ENCODE measurements around the gene AKIRIN2. TPM values are rescaled to one million over a fixed set of nuclear protein-coding genes. Genes with fewer than 3 reads are reported as not detected.

The AKIRIN2 gene
- total and polyA plus RNA-seq, 2 donors (not counting 3 experiments of a cell fraction or from before 2014, with no cell fraction given): 19.0 to 46.4 TPM

GRCh38 chr6:87639373-87639772 lies 62.7 kb downstream of the AKIRIN2 start:
- no peak for TF ChIP-seq FOS (IDR thresholded peaks at IDR 0.05; ENCODE audit: borderline replicate concordance, insufficient read depth, low read length)
- no peak for TF ChIP-seq MYC (IDR thresholded peaks at IDR 0.05; ENCODE audit: low read depth, low read length)
- TF ChIP-seq JUN (IDR thresholded peaks at IDR 0.05; ENCODE audit: borderline replicate concordance, insufficient read depth, insufficient read length, low read depth): no peak
- no peak for TF ChIP-seq EZH2 (IDR thresholded peaks at IDR 0.05; ENCODE audit: borderline replicate concordance, low read depth, low read length, severe bottlenecking)
- intact Hi-C loops (cut with micrococcal nuclease) (no loop called here), dilution Hi-C loops (cut with MboI; ENCODE audit: extremely low pct_ligation_motif_present, low sequenced_read_pairs) (no loop called here)
- BruUV-seq (replicated peaks): no TSS peak
- Histone ChIP-seq H2AFZ (ENCODE audit: low read depth, low read length) (no peak overlapping the region), H3K9me1 (replicated peaks; ENCODE audit: control insufficient read depth, extremely low read depth, insufficient read depth, low read length) (no peaks in the 10 kb centered on the region), H3K79me2 (ENCODE audit: control insufficient read depth, insufficient read depth, low read length) (no peaks in the 10 kb centered on the region), H3K9ac (replicated peaks; ENCODE audit: extremely low read depth, insufficient read depth, low read length) (no peak overlapping the region), H3K4me3 (replicated peaks in 1 of 3; ENCODE audit: insufficient read depth in 1 of 3, low read depth in 1 of 3, low read length in 3 of 3) (no peak overlapping the region), H3K9me3 (replicated peaks; ENCODE audit: control insufficient read depth, insufficient read depth, low read length) (no peaks in the 10 kb centered on the region), H3K36me3 (ENCODE audit: control insufficient read depth in 2 of 2, extremely low read depth in 1 of 2, insufficient read depth in 2 of 2, low read length in 2 of 2) (no peaks in the 10 kb centered on the region), H3K4me1 (ENCODE audit: control insufficient read depth, extremely low read depth, insufficient read depth, low read length) (no peaks in the 10 kb centered on the region), H3K4me2 (ENCODE audit: insufficient read depth, low read length) (no peak overlapping the region), H3K27me3 (ENCODE audit: control insufficient read depth in 2 of 2, insufficient read depth in 2 of 2, low read length in 2 of 2) (no peaks in the 10 kb centered on the region), H4K20me1 (replicated peaks; ENCODE audit: control insufficient read depth, extremely low read depth, insufficient read depth, low read length) (no peaks in the 10 kb centered on the region), H3K27ac (ENCODE audit: insufficient read depth, low read depth, low read length) (no peak overlapping the region)
- DNase-seq (ENCODE audit: low read depth, low spot score): no peak
- POLR2A ChIA-PET: interaction anchor here (0.7 kb wide), 1 partner anchor 36 kb away, joined by 5 read pairs; no protein-coding TSS in a partner anchor
- CTCF ChIA-PET: no interaction called here
- no peak for FAIRE-seq

- DNase-seq (ENCODE audit: low read depth, low spot score): no peak
- H3K4me2 ChIP-seq (ENCODE audit: insufficient read depth, low read length): no peak overlapping the region
- H3K79me2 ChIP-seq (ENCODE audit: control insufficient read depth, insufficient read depth, low read length): no peaks in the 10 kb centered on the region
- H2AFZ ChIP-seq (ENCODE audit: low read depth, low read length): no peak overlapping the region
- no peaks in the 10 kb centered on the region for H3K9me1 ChIP-seq (replicated peaks; ENCODE audit: control insufficient read depth, extremely low read depth, insufficient read depth, low read length)
- no peak overlapping the region for H3K9ac ChIP-seq (replicated peaks; ENCODE audit: extremely low read depth, insufficient read depth, low read length)
- no peaks in the 10 kb centered on the region for H3K36me3 ChIP-seq (ENCODE audit: control insufficient read depth in 2 of 2, extremely low read depth in 1 of 2, insufficient read depth in 2 of 2, low read length in 2 of 2)
- BruUV-seq (replicated peaks): no TSS peak
- no peaks in the 10 kb centered on the region for H3K4me1 ChIP-seq (ENCODE audit: control insufficient read depth, extremely low read depth, insufficient read depth, low read length)
- no peak overlapping the region for H3K4me3 ChIP-seq (replicated peaks in 1 of 3; ENCODE audit: insufficient read depth in 1 of 3, low read depth in 1 of 3, low read length in 3 of 3)
- H3K27ac ChIP-seq (ENCODE audit: insufficient read depth, low read depth, low read length): no peak overlapping the region
- no peak for TF ChIP-seq GATA2 (IDR thresholded peaks at IDR 0.05; ENCODE audit: insufficient read depth, insufficient read length, low read depth, low read length)
- CTCF ChIA-PET: interaction anchor here (1.1 to 1.5 kb wide), 2 partner anchors 9 to 15 kb away, joined by 3 to 8 read pairs; no protein-coding TSS in a partner anchor
- H3K9me3 ChIP-seq (replicated peaks; ENCODE audit: control insufficient read depth, insufficient read depth, low read length): no peaks in the 10 kb centered on the region
- POLR2A ChIA-PET: no interaction called here
- intact Hi-C loops (cut with micrococcal nuclease): no loop called here
- H3K27me3 ChIP-seq (ENCODE audit: control insufficient read depth in 2 of 2, insufficient read depth in 2 of 2, low read length in 2 of 2): no peaks in the 10 kb centered on the region
- dilution Hi-C loops (cut with MboI; ENCODE audit: extremely low pct_ligation_motif_present, low sequenced_read_pairs): no loop called here
- H4K20me1 ChIP-seq (replicated peaks; ENCODE audit: control insufficient read depth, extremely low read depth, insufficient read depth, low read length): no peaks in the 10 kb centered on the region
- FAIRE-seq: no peak
Observed at GRCh38 chr6:87637106-87637505, 64.9 kb downstream of the AKIRIN2 start.

Data from endothelial cell of umbilical vein (primary cell).